HEK293 (cell line): Measurements from ENCODE around the gene TOM1L2.
A peak's percentile ranks its signal among the peaks of the same experiment; 100 is the strongest.

Experiments used
- BCL11B ChIP-seq: fragments of 450-650 bp; formaldehyde crosslinking; IDR thresholded peaks from 2 replicates; pipeline ENCODE4 v1.5.1; 2016; ENCODE audit warnings: low read depth, missing biosample characterization, missing genetic modification characterization
- BCL6B ChIP-seq: fragments of 450-650 bp; formaldehyde crosslinking; IDR thresholded peaks from 2 replicates; pipeline ENCODE4 v1.5.1; 2017; ENCODE audit warnings: missing biosample characterization, missing genetic modification characterization
- ELK4 ChIP-seq: IDR thresholded peaks from 2 replicates; pipeline ENCODE4 v1.6.1; 2011; ENCODE audit warnings: mild to moderate bottlenecking, low read depth, low read length, borderline replicate concordance
- HIC1 ChIP-seq: fragments of 450-650 bp; formaldehyde crosslinking; IDR thresholded peaks from 2 replicates; pipeline ENCODE4 v1.5.1; 2016; ENCODE audit warnings: missing biosample characterization, missing genetic modification characterization
- HOXD13 ChIP-seq: sonication (generic); formaldehyde crosslinking; IDR thresholded peaks from 2 replicates; pipeline ENCODE4 v1.8.0; 2022; ENCODE audit warnings: missing genetic modification reagents, borderline replicate concordance
- KLF1 ChIP-seq: fragments of 450-650 bp; formaldehyde crosslinking; IDR thresholded peaks from 2 replicates; pipeline ENCODE4 v1.5.1; 2016; ENCODE audit warnings: missing biosample characterization, missing genetic modification characterization
- KLF8 ChIP-seq: fragments of 450-650 bp; formaldehyde crosslinking; IDR thresholded peaks from 2 replicates; pipeline ENCODE4 v1.5.1; 2016; ENCODE audit warnings: missing biosample characterization, missing genetic modification characterization
- PRDM4 ChIP-seq: fragments of 450-650 bp; formaldehyde crosslinking; IDR thresholded peaks from 2 replicates; pipeline ENCODE4 v1.5.1; 2017; ENCODE audit warnings: missing biosample characterization, missing genetic modification characterization
- SETDB1 ChIP-seq: IDR thresholded peaks from one replicate; pipeline ENCODE4 v1.6.1; 2017; ENCODE audit warnings: mild to moderate bottlenecking, low read length, moderate library complexity, mixed read lengths; ENCODE audit not compliant: insufficient read length
- SP2 ChIP-seq: fragments of 450-650 bp; formaldehyde crosslinking; IDR thresholded peaks from 2 replicates; pipeline ENCODE4 v1.5.1; 2016; ENCODE audit warnings: missing biosample characterization, missing genetic modification characterization
- ZBTB10 ChIP-seq: fragments of 450-650 bp; formaldehyde crosslinking; IDR thresholded peaks from 2 replicates; pipeline ENCODE4 v1.5.1; 2016; ENCODE audit warnings: missing biosample characterization, missing genetic modification characterization
- ZFHX2 ChIP-seq: fragments of 450-650 bp; formaldehyde crosslinking; conservative IDR thresholded peaks from 2 replicates; pipeline ENCODE4 v1.5.1; 2016; ENCODE audit warnings: missing biosample characterization, missing genetic modification characterization
- ZFP3 ChIP-seq: fragments of 450-650 bp; formaldehyde crosslinking; IDR thresholded peaks from 2 replicates; pipeline ENCODE4 v1.5.1; 2016; ENCODE audit warnings: low read depth, missing biosample characterization, missing genetic modification characterization
- ZFP41 ChIP-seq: fragments of 450-650 bp; formaldehyde crosslinking; IDR thresholded peaks from 2 replicates; pipeline ENCODE4 v1.5.1; 2016; ENCODE audit warnings: missing biosample characterization, missing genetic modification characterization, borderline replicate concordance
- ZNF138 ChIP-seq: fragments of 450-650 bp; formaldehyde crosslinking; IDR thresholded peaks from 2 replicates; pipeline ENCODE4 v1.5.1; 2016; ENCODE audit warnings: missing biosample characterization, missing genetic modification characterization, borderline replicate concordance
- ZNF157 ChIP-seq: fragments of 450-650 bp; formaldehyde crosslinking; IDR thresholded peaks from 2 replicates; pipeline ENCODE4 v1.5.1; 2016; ENCODE audit warnings: missing biosample characterization, missing genetic modification characterization
- ZNF184 ChIP-seq: fragments of 450-650 bp; IDR thresholded peaks from 2 replicates; pipeline ENCODE4 v1.5.1; 2018; ENCODE audit warnings: missing biosample characterization, mild to moderate bottlenecking, missing genetic modification characterization
- ZNF19 ChIP-seq: fragments of 450-650 bp; formaldehyde crosslinking; IDR thresholded peaks from 2 replicates; pipeline ENCODE4; 2016; ENCODE audit warnings: missing biosample characterization, missing genetic modification characterization, low read depth
- ZNF221 ChIP-seq: fragments of 450-650 bp; formaldehyde crosslinking; IDR thresholded peaks from 2 replicates; pipeline ENCODE4 v1.5.1; 2017; ENCODE audit warnings: missing biosample characterization, missing genetic modification characterization, borderline replicate concordance
- ZNF239 ChIP-seq: fragments of 450-650 bp; formaldehyde crosslinking; IDR thresholded peaks from 2 replicates; pipeline ENCODE4 v1.5.1; 2016; ENCODE audit warnings: missing biosample characterization, missing genetic modification characterization
- ZNF266 ChIP-seq: fragments of 450-650 bp; formaldehyde crosslinking; IDR thresholded peaks from 2 replicates; pipeline ENCODE4 v1.5.1; 2016; ENCODE audit warnings: missing biosample characterization, missing genetic modification characterization, low read depth
- ZNF324 ChIP-seq: fragments of 450-650 bp; formaldehyde crosslinking; IDR thresholded peaks from 2 replicates; pipeline ENCODE4 v1.5.1; 2016; ENCODE audit warnings: missing biosample characterization, missing genetic modification characterization
- ZNF335 ChIP-seq: fragments of 450-650 bp; formaldehyde crosslinking; conservative IDR thresholded peaks from 2 replicates; pipeline ENCODE4 v1.5.1; 2016; ENCODE audit warnings: missing biosample characterization, missing genetic modification characterization
- ZNF354C ChIP-seq: fragments of 450-650 bp; formaldehyde crosslinking; IDR thresholded peaks from 2 replicates; pipeline ENCODE4 v1.5.1; 2016; ENCODE audit warnings: missing biosample characterization, missing genetic modification characterization, low read depth, borderline replicate concordance
- ZNF549 ChIP-seq: fragments of 450-650 bp; IDR thresholded peaks from 2 replicates; pipeline ENCODE4 v1.5.1; 2018; ENCODE audit warnings: missing biosample characterization, missing genetic modification characterization, mild to moderate bottlenecking, inconsistent platforms, moderate library complexity
- ZNF561 ChIP-seq: fragments of 450-650 bp; IDR thresholded peaks from 2 replicates; pipeline ENCODE4 v1.5.1; 2018; ENCODE audit warnings: missing biosample characterization, missing genetic modification characterization, borderline replicate concordance
- ZNF585B ChIP-seq: fragments of 450-650 bp; formaldehyde crosslinking; IDR thresholded peaks from 2 replicates; pipeline ENCODE4 v1.5.1; 2016; ENCODE audit warnings: missing biosample characterization, missing genetic modification characterization
- ZNF658 ChIP-seq: fragments of 450-650 bp; formaldehyde crosslinking; IDR thresholded peaks from 2 replicates; pipeline ENCODE4; 2016; ENCODE audit warnings: missing biosample characterization, missing genetic modification characterization
- ZNF660 ChIP-seq: fragments of 450-650 bp; IDR thresholded peaks from 2 replicates; pipeline ENCODE4 v1.5.1; 2018; ENCODE audit warnings: missing biosample characterization, mild to moderate bottlenecking, missing genetic modification characterization
- ZNF768 ChIP-seq: fragments of 450-650 bp; formaldehyde crosslinking; IDR thresholded peaks from 2 replicates; pipeline ENCODE4 v1.5.1; 2018; ENCODE audit warnings: missing biosample characterization, mild to moderate bottlenecking, missing genetic modification characterization
- ZNF777 ChIP-seq: fragments of 450-650 bp; formaldehyde crosslinking; IDR thresholded peaks from 2 replicates; pipeline ENCODE4 v1.5.1; 2017; ENCODE audit warnings: missing biosample characterization, missing genetic modification characterization, borderline replicate concordance

The TOM1L2 gene

GRCh38 chr17:17824119-17824782 is 147.9 kb downstream of the TOM1L2 start (continued):
- TF ChIP-seq ZNF184 (tag by site-specific recombination), result no peak
- no peak for TF ChIP-seq ZNF777 (tag by site-specific recombination)
- TF ChIP-seq KLF8 (tag by site-specific recombination), result peak; percentile 51; the same call in 1 of the 2 replicates
- TF ChIP-seq ZNF354C (tag by site-specific recombination), result no peak
- no peak for TF ChIP-seq ZNF157 (tag by site-specific recombination)
- no peak for TF ChIP-seq ZNF221 (tag by site-specific recombination)
- TF ChIP-seq ZNF660 (tag by site-specific recombination), result no peak
- 0 out of 2 replicates have a peak, but pooled peaks have one; percentile 3 for TF ChIP-seq ZFHX2 (tag by site-specific recombination)
- no peak for TF ChIP-seq ZNF549
- TF ChIP-seq ELK4, result no peak
- TF ChIP-seq HOXD13 (CRISPR knock-in tag), result no peak
- TF ChIP-seq ZNF335, result no peak
- peak; percentile 70 for TF ChIP-seq HIC1 (tag by site-specific recombination)
- peak; percentile 57 for TF ChIP-seq SP2
- peak; percentile 41; the same call in 1 of the 2 replicates for TF ChIP-seq ZBTB10 (tag by site-specific recombination)
- TF ChIP-seq ZNF19 (tag by site-specific recombination), result no peak
- no peak for TF ChIP-seq ZNF658
- no peak for TF ChIP-seq ZNF585B (tag by site-specific recombination)
- TF ChIP-seq ZFP41 (tag by site-specific recombination), result no peak
- TF ChIP-seq PRDM4 (tag by site-specific recombination), result no peak; the same call in 1 of the 2 replicates
- TF ChIP-seq ZNF324 (tag by site-specific recombination), result no peak
- TF ChIP-seq ZFP3 (tag by site-specific recombination), result no peak
- no peak for TF ChIP-seq SETDB1
- no peak for TF ChIP-seq ZNF138 (tag by site-specific recombination)
- no peak for TF ChIP-seq BCL11B (tag by site-specific recombination)
- no peak for TF ChIP-seq ZNF266
- no peak for TF ChIP-seq ZNF768 (tag by site-specific recombination)
- TF ChIP-seq BCL6B (tag by site-specific recombination), result no peak
- no peak for TF ChIP-seq ZNF239 (tag by site-specific recombination)
- peak; percentile 73; the same call in 1 of the 2 replicates for TF ChIP-seq KLF1 (tag by site-specific recombination)
- TF ChIP-seq ZNF561 (tag by site-specific recombination), result no peak
